DOHH2 (cell line): ENCODE data around the gene PLEKHN1.

Experiments used
- H3F3A ChIP-seq: fragments of 200-600 bp; sonication (generic), shearing (Covaris generic); 2 replicates; pipeline ENCODE4 v1.6.0; 2016; ENCODE audit warnings: antibody characterized with exemption, mild to moderate bottlenecking; ENCODE audit not compliant: control insufficient read depth, insufficient read depth
- H3K27ac ChIP-seq: fragments of 200-600 bp; sonication (generic); 2 replicates; pipeline ENCODE4 v1.5.1; 2014; ENCODE audit warnings: low read depth, mild to moderate bottlenecking, low read length, moderate library complexity
- H3K27me3 ChIP-seq: fragments of 200-600 bp; sonication (generic); 2 replicates; pipeline ENCODE4 v1.6.1; 2014; ENCODE audit warnings: mild to moderate bottlenecking, low read length, mixed read lengths; ENCODE audit not compliant: control insufficient read depth
- H3K36me3 ChIP-seq: fragments of 200-600 bp; sonication (generic); 2 replicates; pipeline ENCODE4 v1.6.1; 2014; ENCODE audit warnings: mild to moderate bottlenecking, low read length, moderate library complexity, mixed read lengths; ENCODE audit not compliant: control insufficient read depth
- H3K4me1 ChIP-seq: fragments of 200-600 bp; sonication (generic); 2 replicates; pipeline ENCODE4 v1.6.1; 2014; ENCODE audit warnings: mild to moderate bottlenecking, low read length, mixed read lengths; ENCODE audit not compliant: control insufficient read depth
- H3K4me2 ChIP-seq: fragments of 200-600 bp; sonication (generic); 2 replicates; pipeline ENCODE4 v1.6.0; 2014; ENCODE audit warnings: mild to moderate bottlenecking, low read length, moderate library complexity
- H3K4me3 ChIP-seq: fragments of 200-600 bp; sonication (generic); 2 replicates; pipeline ENCODE4 v1.5.1; 2014; ENCODE audit warnings: mild to moderate bottlenecking, low read length, mixed read lengths
- H3K79me2 ChIP-seq: fragments of 200-600 bp; sonication (generic); 2 replicates; pipeline ENCODE4 v1.6.1; 2014; ENCODE audit warnings: mild to moderate bottlenecking, low read length, mixed read lengths; ENCODE audit not compliant: control insufficient read depth
- H3K9me2 ChIP-seq: fragments of 200-600 bp; sonication (generic); replicated peaks from 2 replicates; pipeline ENCODE4 v1.6.1; 2014; ENCODE audit warnings: mild to moderate bottlenecking, low read length, mixed read lengths; ENCODE audit not compliant: control insufficient read depth
- H3K9me3 ChIP-seq: fragments of 200-600 bp; sonication (generic); 2 replicates; pipeline ENCODE4 v1.6.1; 2014; ENCODE audit warnings: antibody characterized with exemption, low read length, mixed read lengths; ENCODE audit not compliant: control insufficient read depth, insufficient read depth
- H4K20me1 ChIP-seq: fragments of 200-600 bp; sonication (generic); 2 replicates; pipeline ENCODE4 v1.6.0; 2014; ENCODE audit warnings: low read depth, mild to moderate bottlenecking, antibody characterized with exemption, low read length, moderate library complexity; ENCODE audit not compliant: control insufficient read depth, insufficient read depth
- EZH2phosphoT487 ChIP-seq: fragments of 200-600 bp; sonication (generic); IDR thresholded peaks from 2 replicates; pipeline ENCODE4 v1.6.1; 2017; ENCODE audit warnings: borderline replicate concordance, mild to moderate bottlenecking, antibody characterized with exemption, low read length, moderate library complexity, mixed read lengths
- TF ChIP-seq, protein P1 (sequence below): fragments of 200-600 bp; sonication (generic); IDR thresholded peaks from one replicate; pipeline ENCODE4 v1.5.1; 2014; ENCODE audit warnings: antibody characterized with exemption, mild to moderate bottlenecking, low read depth, low read length; ENCODE audit not compliant: poor library complexity, severe bottlenecking

PLEKHN1 gene

DNA sequence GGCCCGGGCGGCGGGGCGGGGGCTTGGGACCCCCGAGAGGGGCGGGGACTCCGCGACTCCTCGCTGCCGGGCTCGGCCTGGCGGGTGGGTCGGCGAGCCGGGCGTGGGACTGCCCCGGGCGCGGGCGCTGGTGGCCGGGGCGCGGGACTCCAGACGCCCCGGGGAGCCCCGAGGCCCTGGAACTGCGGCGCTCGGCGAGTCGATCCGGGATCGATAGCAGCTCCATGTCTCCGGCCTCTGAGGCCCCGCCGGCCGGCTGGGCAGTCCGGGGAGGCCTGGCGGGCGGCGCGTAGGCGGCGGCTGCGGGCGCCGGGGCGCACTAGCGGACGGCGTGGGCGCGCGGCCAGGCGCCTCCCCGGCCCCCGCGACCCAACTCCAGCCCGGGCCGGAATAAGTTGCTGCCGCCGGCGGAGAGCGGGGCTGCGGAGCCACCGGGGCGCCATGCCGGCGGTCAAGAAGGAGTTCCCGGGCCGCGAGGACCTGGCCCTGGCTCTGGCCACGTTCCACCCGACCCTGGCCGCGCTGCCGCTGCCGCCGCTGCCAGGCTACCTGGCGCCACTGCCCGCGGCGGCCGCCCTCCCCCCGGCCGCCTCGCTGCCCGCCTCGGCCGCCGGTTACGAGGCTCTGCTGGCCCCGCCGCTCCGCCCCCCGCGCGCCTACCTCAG is 42.2 kb upstream of the PLEKHN1 start:
- Histone ChIP-seq H3K79me2 (no peaks in the 10 kb centered on the region), H3K4me3 (0 out of 2 replicates have a peak overlapping the region, but pooled peaks have one; percentile 17), H3K27ac (no peak overlapping the region), H3K9me3 (no peaks in the 10 kb centered on the region), H3K4me1 (peaks cover 20% of the 10 kb centered on the region), H3K36me3 (no peaks in the 10 kb centered on the region), H3F3A (no peaks in the 10 kb centered on the region), H4K20me1 (no peaks in the 10 kb centered on the region; the same call in 1 of the 2 replicates), H3K27me3 (peaks cover 65% of the 10 kb centered on the region), H3K4me2 (no peak overlapping the region; the same call in 1 of the 2 replicates), H3K9me2 (no peaks in the 10 kb centered on the region)
- TF ChIP-seq EZH2phosphoT487 = no peak
- TF ChIP-seq, protein P1, sequence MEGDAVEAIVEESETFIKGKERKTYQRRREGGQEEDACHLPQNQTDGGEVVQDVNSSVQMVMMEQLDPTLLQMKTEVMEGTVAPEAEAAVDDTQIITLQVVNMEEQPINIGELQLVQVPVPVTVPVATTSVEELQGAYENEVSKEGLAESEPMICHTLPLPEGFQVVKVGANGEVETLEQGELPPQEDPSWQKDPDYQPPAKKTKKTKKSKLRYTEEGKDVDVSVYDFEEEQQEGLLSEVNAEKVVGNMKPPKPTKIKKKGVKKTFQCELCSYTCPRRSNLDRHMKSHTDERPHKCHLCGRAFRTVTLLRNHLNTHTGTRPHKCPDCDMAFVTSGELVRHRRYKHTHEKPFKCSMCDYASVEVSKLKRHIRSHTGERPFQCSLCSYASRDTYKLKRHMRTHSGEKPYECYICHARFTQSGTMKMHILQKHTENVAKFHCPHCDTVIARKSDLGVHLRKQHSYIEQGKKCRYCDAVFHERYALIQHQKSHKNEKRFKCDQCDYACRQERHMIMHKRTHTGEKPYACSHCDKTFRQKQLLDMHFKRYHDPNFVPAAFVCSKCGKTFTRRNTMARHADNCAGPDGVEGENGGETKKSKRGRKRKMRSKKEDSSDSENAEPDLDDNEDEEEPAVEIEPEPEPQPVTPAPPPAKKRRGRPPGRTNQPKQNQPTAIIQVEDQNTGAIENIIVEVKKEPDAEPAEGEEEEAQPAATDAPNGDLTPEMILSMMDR = no peak

DNA sequence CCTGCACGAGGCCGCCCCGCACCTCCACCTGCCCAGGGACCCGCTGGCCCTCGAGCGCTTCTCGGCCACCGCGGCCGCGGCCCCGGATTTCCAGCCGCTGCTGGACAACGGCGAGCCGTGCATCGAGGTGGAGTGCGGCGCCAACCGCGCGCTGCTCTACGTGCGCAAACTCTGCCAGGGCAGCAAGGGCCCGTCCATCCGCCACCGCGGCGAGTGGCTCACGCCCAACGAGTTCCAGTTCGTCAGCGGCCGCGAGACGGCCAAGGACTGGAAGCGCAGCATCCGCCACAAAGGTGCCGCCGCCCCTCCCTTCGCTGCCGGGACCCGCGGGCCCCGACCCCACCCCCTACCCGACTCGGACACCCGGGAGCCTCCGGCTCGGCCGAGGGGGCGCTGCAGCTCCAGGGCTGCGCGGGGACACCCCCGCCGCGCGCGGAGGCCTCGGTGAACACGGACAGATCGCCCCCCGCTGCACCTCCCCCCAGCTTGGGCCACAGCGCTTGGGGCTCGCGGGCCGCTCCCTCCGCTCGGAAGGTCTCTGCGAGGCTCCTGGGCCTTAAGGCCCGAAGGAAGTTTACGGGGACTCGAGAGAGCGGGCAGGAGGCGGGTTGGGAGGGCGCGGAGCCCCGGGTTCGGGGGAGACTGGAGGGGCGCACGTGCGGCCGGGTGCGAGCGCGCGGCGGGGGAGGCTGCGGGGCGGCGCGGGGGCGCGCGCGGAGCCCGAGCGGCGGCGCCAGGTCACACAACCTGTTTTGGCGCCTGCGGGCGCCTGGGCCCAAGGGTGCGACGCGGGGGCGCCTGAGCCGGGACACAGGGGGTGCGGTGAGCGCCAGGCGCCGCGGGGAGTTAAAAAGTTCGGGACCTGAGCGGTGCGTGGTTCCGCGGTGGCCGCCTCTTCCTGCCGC is 41.4 kb upstream of the PLEKHN1 start:
- Histone ChIP-seq H4K20me1 (no peaks in the 10 kb centered on the region; the same call in 1 of the 2 replicates), H3F3A (no peaks in the 10 kb centered on the region), H3K79me2 (no peaks in the 10 kb centered on the region), H3K4me2 (no peak overlapping the region), H3K27ac (no peak overlapping the region), H3K36me3 (no peaks in the 10 kb centered on the region), H3K27me3 (peaks cover 64% of the 10 kb centered on the region), H3K9me2 (no peaks in the 10 kb centered on the region), H3K4me1 (peaks cover 20% of the 10 kb centered on the region), H3K4me3 (no peak overlapping the region), H3K9me3 (no peaks in the 10 kb centered on the region)
- TF ChIP-seq, protein P1 = no peak
- peak; percentile 38; the same call in 1 of the 2 replicates for TF ChIP-seq EZH2phosphoT487

DNA sequence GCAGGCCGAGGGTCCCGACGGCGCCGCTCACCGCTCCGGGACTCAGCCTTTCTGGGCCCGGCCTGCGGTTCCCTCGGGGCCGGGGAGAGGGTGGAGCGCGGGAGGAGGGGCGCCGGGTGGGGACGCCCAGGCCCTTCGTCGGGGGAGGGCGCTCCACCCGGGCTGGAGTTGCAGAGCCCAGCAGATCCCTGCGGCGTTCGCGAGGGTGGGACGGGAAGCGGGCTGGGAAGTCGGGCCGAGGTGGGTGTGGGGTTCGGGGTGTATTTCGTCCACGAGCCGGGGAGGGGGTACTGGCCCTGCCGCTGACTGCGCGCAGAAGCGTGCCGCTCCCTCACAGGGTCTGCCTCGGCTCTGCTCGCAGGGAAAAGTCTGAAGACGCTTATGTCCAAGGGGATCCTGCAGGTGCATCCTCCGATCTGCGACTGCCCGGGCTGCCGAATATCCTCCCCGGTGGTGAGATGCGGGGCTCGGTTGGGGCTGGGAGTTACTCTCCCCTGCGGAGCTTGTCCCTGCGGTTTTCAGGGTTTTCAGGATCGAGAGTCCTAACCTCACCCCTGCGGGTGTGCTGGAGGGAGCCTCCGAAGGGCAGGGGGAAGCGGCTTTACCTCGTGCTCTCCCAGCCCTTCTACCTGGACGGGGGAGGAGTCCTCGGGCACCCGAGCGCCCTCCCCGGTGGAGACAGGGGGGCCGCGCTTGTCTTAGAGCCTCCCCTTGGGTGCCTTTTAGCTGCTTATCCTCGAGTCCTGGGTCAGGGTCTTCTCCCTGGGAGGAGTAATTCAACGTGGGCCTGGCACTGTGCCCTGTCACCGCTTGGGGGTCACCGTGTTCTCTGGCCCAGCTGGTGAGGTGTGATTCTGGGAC is 40.5 kb upstream of the PLEKHN1 start:
- Histone ChIP-seq H3K4me2 (no peak overlapping the region), H3K36me3 (no peaks in the 10 kb centered on the region), H3K9me2 (no peaks in the 10 kb centered on the region), H3K27ac (no peak overlapping the region), H3K4me1 (peaks cover 14% of the 10 kb centered on the region), H3K9me3 (no peaks in the 10 kb centered on the region), H3K79me2 (no peaks in the 10 kb centered on the region), H3F3A (no peaks in the 10 kb centered on the region), H4K20me1 (no peaks in the 10 kb centered on the region; the same call in 1 of the 2 replicates), H3K27me3 (peaks cover 58% of the 10 kb centered on the region), H3K4me3 (no peak overlapping the region)
- TF ChIP-seq EZH2phosphoT487 = peak; percentile 34; the same call in 1 of the 2 replicates
- TF ChIP-seq, protein P1 = no peak
